ENCODE measurements around the gene PRMT7. TPM values are rescaled to one million over a fixed set of nuclear protein-coding genes. Genes with fewer than 3 reads are reported as not detected.

The PRMT7 gene
- total RNA-seq, 1 experiment from 2014 or later: 33.1 TPM

DNA sequence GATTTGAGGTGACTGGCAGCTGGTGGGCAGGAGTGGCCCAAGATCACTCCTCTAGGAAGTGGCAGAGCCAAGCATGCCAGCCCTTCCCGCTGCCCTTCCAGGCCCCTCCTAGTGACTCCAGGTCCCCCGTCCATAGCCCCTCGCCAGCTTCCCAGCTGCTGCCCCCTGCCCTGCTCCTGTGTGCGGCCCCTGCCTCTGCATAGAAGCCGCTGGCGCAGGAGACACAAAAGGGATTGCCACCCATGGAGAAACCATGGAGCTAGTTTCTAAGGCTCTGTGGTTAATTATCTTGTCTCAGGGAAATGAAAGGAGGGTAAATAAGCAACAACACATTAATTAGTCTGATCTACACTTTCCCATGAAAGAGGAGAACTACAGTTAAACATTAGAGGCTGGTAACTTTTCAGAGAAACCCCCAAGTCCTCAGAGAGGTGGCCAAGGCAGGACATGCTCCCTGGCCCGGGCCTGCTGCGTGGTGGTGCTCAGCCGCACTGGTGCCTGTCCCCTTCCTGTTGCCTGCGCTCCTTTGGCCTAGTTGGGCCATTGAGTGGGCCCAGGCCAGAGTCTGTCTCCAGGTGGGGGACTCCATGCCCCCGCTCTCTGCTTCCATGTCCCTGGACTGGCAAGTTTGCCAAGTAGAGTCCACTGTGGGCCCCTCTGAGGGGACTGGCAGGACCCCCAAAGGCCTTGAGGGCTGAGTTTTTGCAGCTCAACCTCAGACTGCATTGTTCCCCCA is 65.2 kb downstream of the PRMT7 start:
- no peaks in the 10 kb centered on the region for H3K9me3 ChIP-seq (ENCODE audit: control insufficient read depth, insufficient read depth, low read depth, low read length)
- in situ Hi-C loops (cut with HindIII; ENCODE audit: low pct_unique_long_range_greater_than_20kb, low sequenced_read_pairs): no loop called here
- ChIA-PET POLR2A (no interaction called here), CTCF (no interaction called here)
- H3K27ac ChIP-seq (ENCODE audit: low read length): no peak overlapping the region
- ATAC-seq (no peak), DNase-seq (ENCODE audit: low read depth, low spot score) (no peak)
- TF ChIP-seq SIN3A (IDR thresholded peaks at IDR 0.05; ENCODE audit: borderline replicate concordance, insufficient read depth, low read depth, low read length) (no peak), CTCF (IDR thresholded peaks at IDR 0.05) (no peak), TCF7L2 (IDR thresholded peaks at IDR 0.05; ENCODE audit: low read depth, low read length) (no peak), POLR2AphosphoS5 (IDR thresholded peaks at IDR 0.05; ENCODE audit: low read depth, low read length) (no peak)
- TF ChIP-seq, protein P1, sequence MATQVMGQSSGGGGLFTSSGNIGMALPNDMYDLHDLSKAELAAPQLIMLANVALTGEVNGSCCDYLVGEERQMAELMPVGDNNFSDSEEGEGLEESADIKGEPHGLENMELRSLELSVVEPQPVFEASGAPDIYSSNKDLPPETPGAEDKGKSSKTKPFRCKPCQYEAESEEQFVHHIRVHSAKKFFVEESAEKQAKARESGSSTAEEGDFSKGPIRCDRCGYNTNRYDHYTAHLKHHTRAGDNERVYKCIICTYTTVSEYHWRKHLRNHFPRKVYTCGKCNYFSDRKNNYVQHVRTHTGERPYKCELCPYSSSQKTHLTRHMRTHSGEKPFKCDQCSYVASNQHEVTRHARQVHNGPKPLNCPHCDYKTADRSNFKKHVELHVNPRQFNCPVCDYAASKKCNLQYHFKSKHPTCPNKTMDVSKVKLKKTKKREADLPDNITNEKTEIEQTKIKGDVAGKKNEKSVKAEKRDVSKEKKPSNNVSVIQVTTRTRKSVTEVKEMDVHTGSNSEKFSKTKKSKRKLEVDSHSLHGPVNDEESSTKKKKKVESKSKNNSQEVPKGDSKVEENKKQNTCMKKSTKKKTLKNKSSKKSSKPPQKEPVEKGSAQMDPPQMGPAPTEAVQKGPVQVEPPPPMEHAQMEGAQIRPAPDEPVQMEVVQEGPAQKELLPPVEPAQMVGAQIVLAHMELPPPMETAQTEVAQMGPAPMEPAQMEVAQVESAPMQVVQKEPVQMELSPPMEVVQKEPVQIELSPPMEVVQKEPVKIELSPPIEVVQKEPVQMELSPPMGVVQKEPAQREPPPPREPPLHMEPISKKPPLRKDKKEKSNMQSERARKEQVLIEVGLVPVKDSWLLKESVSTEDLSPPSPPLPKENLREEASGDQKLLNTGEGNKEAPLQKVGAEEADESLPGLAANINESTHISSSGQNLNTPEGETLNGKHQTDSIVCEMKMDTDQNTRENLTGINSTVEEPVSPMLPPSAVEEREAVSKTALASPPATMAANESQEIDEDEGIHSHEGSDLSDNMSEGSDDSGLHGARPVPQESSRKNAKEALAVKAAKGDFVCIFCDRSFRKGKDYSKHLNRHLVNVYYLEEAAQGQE (IDR thresholded peaks at IDR 0.05; ENCODE audit: insufficient read depth in 1 of 2, low read depth in 2 of 2, low read length in 1 of 2): no peak
- BruUV-seq (replicated peaks): no TSS peak
- H3K36me3 ChIP-seq (ENCODE audit: control insufficient read depth, insufficient read depth, low read length): no peaks in the 10 kb centered on the region
- no peaks in the 10 kb centered on the region for H3K4me1 ChIP-seq (ENCODE audit: control insufficient read depth, insufficient read depth, low read length)
- no peak overlapping the region for H3K4me3 ChIP-seq (ENCODE audit: low read depth in 2 of 2, low read length in 2 of 2)
- no peaks in the 10 kb centered on the region for H3K27me3 ChIP-seq (ENCODE audit: control insufficient read depth, insufficient read depth, low read length)
- intact Hi-C loops (cut with micrococcal nuclease; ENCODE audit: unreplicated experiment): no loop called here

GRCh38 chr16:68376590-68376989 is 65.8 kb downstream of the PRMT7 start:
- ATAC-seq (no peak), DNase-seq (ENCODE audit: low read depth, low spot score) (no peak)
- no peaks in the 10 kb centered on the region for H3K36me3 ChIP-seq (ENCODE audit: control insufficient read depth, insufficient read depth, low read length)
- H3K4me1 ChIP-seq (ENCODE audit: control insufficient read depth, insufficient read depth, low read length): no peaks in the 10 kb centered on the region
- intact Hi-C loops (cut with micrococcal nuclease; ENCODE audit: unreplicated experiment): no loop called here
- H3K27me3 ChIP-seq (ENCODE audit: control insufficient read depth, insufficient read depth, low read length): no peaks in the 10 kb centered on the region
- TF ChIP-seq SIN3A (IDR thresholded peaks at IDR 0.05; ENCODE audit: borderline replicate concordance, insufficient read depth, low read depth, low read length) (no peak), TCF7L2 (IDR thresholded peaks at IDR 0.05; ENCODE audit: low read depth, low read length) (no peak), POLR2AphosphoS5 (IDR thresholded peaks at IDR 0.05; ENCODE audit: low read depth, low read length) (no peak), CTCF (IDR thresholded peaks at IDR 0.05) (no peak)
- H3K27ac ChIP-seq (ENCODE audit: low read length): no peak overlapping the region
- in situ Hi-C loops (cut with HindIII; ENCODE audit: low pct_unique_long_range_greater_than_20kb, low sequenced_read_pairs): no loop called here
- ChIA-PET CTCF (no interaction called here), POLR2A (no interaction called here)
- H3K4me3 ChIP-seq (ENCODE audit: low read depth in 2 of 2, low read length in 2 of 2): no peak overlapping the region
- no TSS peak for BruUV-seq (replicated peaks)
- H3K9me3 ChIP-seq (ENCODE audit: control insufficient read depth, insufficient read depth, low read depth, low read length): no peaks in the 10 kb centered on the region

Measured in Panc1 (cell line).